DND-41 (cell line): ENCODE results near the gene OSBPL1A.

Experiments used
- CTCF ChIP-seq: IDR thresholded peaks from 2 replicates; pipeline ENCODE4 v1.5.1; 2012; ENCODE audit warnings: borderline replicate concordance, low read length, moderate library complexity, mild to moderate bottlenecking; ENCODE audit not compliant: poor library complexity, severe bottlenecking; ENCODE audit errors: extremely low read depth
- EZH2 ChIP-seq: IDR thresholded peaks from 3 replicates; pipeline ENCODE4 v1.6.1; 2012; ENCODE audit warnings: borderline replicate concordance, low read depth, mild to moderate bottlenecking, moderate library complexity, low read length, inconsistent platforms; ENCODE audit not compliant: severe bottlenecking

- TF ChIP-seq CTCF (no peak), EZH2 (no peak)
Observed at GRCh38 chr18:24378598-24378997, 19.0 kb downstream of the OSBPL1A start.
